Measurements from ENCODE around the gene IQSEC1.

Gene IQSEC1

GRCh38 chr3:12994357-12994606, 78.9 kb downstream of the IQSEC1 start:
- DNase-seq (ENCODE audit: low spot score), result peak; percentile 79
- TF ChIP-seq, protein P1, sequence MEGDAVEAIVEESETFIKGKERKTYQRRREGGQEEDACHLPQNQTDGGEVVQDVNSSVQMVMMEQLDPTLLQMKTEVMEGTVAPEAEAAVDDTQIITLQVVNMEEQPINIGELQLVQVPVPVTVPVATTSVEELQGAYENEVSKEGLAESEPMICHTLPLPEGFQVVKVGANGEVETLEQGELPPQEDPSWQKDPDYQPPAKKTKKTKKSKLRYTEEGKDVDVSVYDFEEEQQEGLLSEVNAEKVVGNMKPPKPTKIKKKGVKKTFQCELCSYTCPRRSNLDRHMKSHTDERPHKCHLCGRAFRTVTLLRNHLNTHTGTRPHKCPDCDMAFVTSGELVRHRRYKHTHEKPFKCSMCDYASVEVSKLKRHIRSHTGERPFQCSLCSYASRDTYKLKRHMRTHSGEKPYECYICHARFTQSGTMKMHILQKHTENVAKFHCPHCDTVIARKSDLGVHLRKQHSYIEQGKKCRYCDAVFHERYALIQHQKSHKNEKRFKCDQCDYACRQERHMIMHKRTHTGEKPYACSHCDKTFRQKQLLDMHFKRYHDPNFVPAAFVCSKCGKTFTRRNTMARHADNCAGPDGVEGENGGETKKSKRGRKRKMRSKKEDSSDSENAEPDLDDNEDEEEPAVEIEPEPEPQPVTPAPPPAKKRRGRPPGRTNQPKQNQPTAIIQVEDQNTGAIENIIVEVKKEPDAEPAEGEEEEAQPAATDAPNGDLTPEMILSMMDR (IDR thresholded peaks at IDR 0.05; ENCODE audit: extremely low read depth, missing control alignments), result no peak

GRCh38 chr3:12993517-12994356, 79.5 kb downstream of the IQSEC1 start:
- TF ChIP-seq, protein P1 (IDR thresholded peaks at IDR 0.05; ENCODE audit: extremely low read depth, missing control alignments), result no peak
- DNase-seq (ENCODE audit: low spot score), result peak; percentile 81

DNA sequence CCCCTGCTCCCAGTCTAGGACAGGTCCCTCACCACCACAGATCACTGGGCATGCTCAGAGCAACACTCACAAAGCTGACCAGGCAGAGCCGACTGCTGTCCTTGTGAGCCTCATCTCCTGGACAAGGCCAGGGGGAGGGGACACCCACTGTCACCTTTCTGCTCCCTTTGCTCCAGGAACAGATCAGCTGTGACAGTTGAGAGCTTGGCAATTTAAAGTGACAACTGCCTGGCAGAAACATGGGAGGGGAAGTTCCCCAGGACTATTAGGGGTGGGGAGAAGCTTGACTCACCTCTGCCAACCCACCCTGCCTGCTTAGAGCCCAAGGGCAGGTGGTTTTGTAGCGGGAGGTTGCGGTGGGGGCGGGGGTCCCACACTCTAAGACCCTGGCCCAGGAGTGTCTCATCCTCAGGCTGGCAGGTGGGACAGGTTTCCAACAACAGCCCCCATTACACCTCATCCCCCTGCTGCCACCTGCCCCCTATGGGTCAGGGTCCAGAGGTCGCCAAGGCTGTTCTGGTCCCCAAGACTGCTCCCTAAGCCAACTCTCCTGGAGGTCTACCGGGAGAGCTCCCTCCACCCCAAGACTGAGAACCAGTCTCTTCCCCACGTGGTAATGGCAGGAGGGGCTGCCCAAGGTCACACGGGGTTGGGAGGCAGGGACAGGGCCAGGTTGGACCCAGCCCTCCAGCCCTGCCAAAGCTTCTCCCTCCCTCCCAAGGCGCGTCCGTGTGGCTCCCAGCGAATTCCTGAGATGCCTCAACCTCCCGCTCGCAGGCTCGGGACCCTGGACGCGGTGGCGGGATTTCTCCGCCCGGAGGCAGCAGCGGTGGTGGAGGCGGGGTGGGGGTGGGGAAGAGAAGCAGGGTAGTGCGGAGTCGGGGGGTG, 80.4 kb downstream of the IQSEC1 start:
- TF ChIP-seq, protein P1 (IDR thresholded peaks at IDR 0.05; ENCODE audit: extremely low read depth, missing control alignments), result no peak

DNA sequence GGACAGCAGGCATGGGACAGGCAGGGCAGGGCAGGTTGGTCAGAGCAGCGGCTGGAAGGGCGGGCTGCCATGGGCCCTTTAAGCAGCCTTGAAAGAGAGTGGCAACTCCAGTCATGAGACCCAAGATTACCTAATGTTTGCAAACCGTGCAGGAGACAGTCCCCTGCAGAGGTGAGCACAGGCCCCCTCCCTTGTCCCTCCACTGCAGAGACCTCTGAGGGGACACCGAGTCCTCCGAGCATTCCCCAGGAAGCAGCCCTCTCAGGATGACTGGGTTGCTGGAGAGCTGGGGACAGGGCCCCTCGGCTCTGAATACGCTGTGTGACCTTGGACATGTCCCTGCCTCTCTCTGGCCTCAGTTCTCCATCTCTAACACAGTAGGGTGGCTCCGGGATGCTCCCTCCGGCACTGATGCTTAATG, 81.4 kb downstream of the IQSEC1 start:
- DNase-seq (ENCODE audit: low spot score), result no peak
- TF ChIP-seq, protein P1 (IDR thresholded peaks at IDR 0.05; ENCODE audit: extremely low read depth, missing control alignments), result no peak

More for the DNA sequence above, 80.4 kb downstream of the IQSEC1 start:
- no peak for DNase-seq (ENCODE audit: low spot score)

- no peak for DNase-seq (ENCODE audit: low spot score)
- TF ChIP-seq, protein P1 (IDR thresholded peaks at IDR 0.05; ENCODE audit: extremely low read depth, missing control alignments), result no peak
Measured at GRCh38 chr3:12991481-12991837, 81.8 kb downstream of the IQSEC1 start.

- TF ChIP-seq, protein P1 (IDR thresholded peaks at IDR 0.05; ENCODE audit: extremely low read depth, missing control alignments), result no peak
- no peak for DNase-seq (ENCODE audit: low spot score)
Measured at GRCh38 chr3:12990781-12991480, 82.3 kb downstream of the IQSEC1 start.

Measured in GM20000 (cell line).